Upper lobe of left lung (tissue), 6 donors: Measurements from ENCODE around the gene PTEN. TPM values are rescaled to one million over a fixed set of nuclear protein-coding genes. Genes with fewer than 3 reads are reported as not detected.

Source experiments
- ATAC-seq, 2 donors: fragments of 200-7000 bp; cut with Tn5 transposase; one replicate each; pipeline ENCODE4 v1.9.1; 2022; ENCODE audit warnings: mild to moderate bottlenecking in 2 of 2, moderate library complexity in 2 of 2; ENCODE audit not compliant: low FRiP score in 2 of 2
- DNase-seq, 2 donors: peaks; one replicate each; pipeline ENCODE4 v3.0.0-alpha.2; 2019 to 2020
- H3K27ac ChIP-seq, 4 donors: fragments of 200-600 bp; sonication (generic); one replicate each; pipeline ENCODE4 v1.5.1; 2016 to 2019
- H3K27me3 ChIP-seq, 4 donors: fragments of 200-600 bp; sonication (generic); one replicate each; pipeline ENCODE4 v1.5.1; 2017 to 2019
- H3K36me3 ChIP-seq, 4 donors: fragments of 200-600 bp; sonication (generic); one replicate each; pipeline ENCODE4 v1.5.1; 2016 to 2019
- H3K4me1 ChIP-seq, 4 donors: fragments of 200-600 bp; sonication (generic); one replicate each; pipeline ENCODE4 v1.5.1; 2018 to 2019
- H3K4me3 ChIP-seq, 4 donors: fragments of 200-600 bp; sonication (generic); one replicate each; pipeline ENCODE4 v1.5.1; 2017 to 2019; ENCODE audit warnings: mild to moderate bottlenecking in 2 of 4, moderate library complexity in 1 of 4
- H3K9me3 ChIP-seq, 4 donors: fragments of 200-600 bp; sonication (generic); one replicate each; pipeline ENCODE4 v1.5.1; 2018 to 2019
- CTCF ChIP-seq, 6 experiments: fragments of 450-650 bp in 4 of 6; fragments of 200-600 bp in 2 of 6; sonication (generic) in 2 of 6; IDR thresholded peaks; one replicate each; pipeline ENCODE4 v1.5.1; 2016 to 2019; ENCODE audit warnings: antibody characterized with exemption in 6 of 6
- EP300 ChIP-seq, 4 donors: sonication (generic); formaldehyde crosslinking; IDR thresholded peaks; one replicate each; pipeline ENCODE4 v1.5.1; 2017; ENCODE audit warnings: antibody characterized with exemption in 4 of 4, control low read depth in 2 of 4
- POLR2A ChIP-seq, 4 donors: fragments of 450-650 bp; IDR thresholded peaks; one replicate each; pipeline ENCODE4 v1.5.1; 2016 to 2017; ENCODE audit warnings: antibody characterized with exemption in 4 of 4, mild to moderate bottlenecking in 2 of 4
- POLR2AphosphoS5 ChIP-seq, 2 donors: sonication (generic); formaldehyde crosslinking; IDR thresholded peaks; one replicate each; pipeline ENCODE4 v1.5.1; 2017; ENCODE audit warnings: antibody characterized with exemption in 2 of 2
- WGBS, 2 donors: methylation state at CpG; one replicate each; pipeline ENCODE4 v1.1.5; 2017 to 2018; 5-methylcytosine and 5-hydroxymethylcytosine counted together
- total RNA-seq, 6 donors: library from RNA; depleted of rRNA in 4 of 6; stranded (reverse); fragments of >200 nt in 4 of 6; gene quantifications; one replicate each; pipeline versions ENCODE4 v1.1.0 to v1.2.1, GENCODE V29; 2016 to 2021
- donor health status: DM: no; HTN: no; CAD: no; lungs with moderate emphysema.
- donor health status: DM: no; HTN: yes; CAD: no; lungs with severe emphysema.

The PTEN gene
- total RNA-seq, 6 donors from 2014 or later: 63.3 to 177 (median 99.0) TPM

GRCh38 chr10:87940210-87940609, 76.8 kb downstream of the PTEN start:
- Histone ChIP-seq H3K9me3 (no peaks in the 10 kb centered on the region), H3K27me3 (no peaks in the 10 kb centered on the region), H3K4me3 (no peak overlapping the region), H3K36me3 (peaks cover 0 to 10% (median 0%) of the 10 kb centered on the region in 4 donors), H3K4me1 (peaks cover 5 to 20% (median 11%) of the 10 kb centered on the region in 4 donors), H3K27ac (no peak overlapping the region)
- WGBS, 2 donors: 92 to 98% methylated on average over 6 of the region's 6 CpGs
- no peak for DNase-seq
- TF ChIP-seq POLR2AphosphoS5 (IDR thresholded peaks at IDR 0.05) (no peak), EP300 (IDR thresholded peaks at IDR 0.05) (no peak), POLR2A (IDR thresholded peaks at IDR 0.05) (no peak), CTCF (IDR thresholded peaks at IDR 0.05) (no peak)
- no peak for ATAC-seq

GRCh38 chr10:87942884-87943527, 79.6 kb downstream of the PTEN start:
- Histone ChIP-seq H3K4me1 (peaks cover 5 to 25% (median 8%) of the 10 kb centered on the region in 4 donors), H3K36me3 (peaks cover 0 to 16% (median 0%) of the 10 kb centered on the region in 4 donors), H3K4me3 (no peak overlapping the region), H3K27me3 (no peaks in the 10 kb centered on the region), H3K27ac (no peak overlapping the region), H3K9me3 (no peaks in the 10 kb centered on the region)
- DNase-seq (no peak), ATAC-seq (no peak)
- TF ChIP-seq POLR2AphosphoS5 (IDR thresholded peaks at IDR 0.05) (no peak), EP300 (IDR thresholded peaks at IDR 0.05) (no peak)
- WGBS, 2 donors: 86% methylated on average over 1 of the region's 1 CpG

- TF ChIP-seq POLR2AphosphoS5 (IDR thresholded peaks at IDR 0.05) (no peak), POLR2A (IDR thresholded peaks at IDR 0.05) (no peak), CTCF (IDR thresholded peaks at IDR 0.05) (no peak), EP300 (IDR thresholded peaks at IDR 0.05) (no peak)
- Histone ChIP-seq H3K4me3 (no peak overlapping the region), H3K27ac (no peak overlapping the region), H3K9me3 (no peaks in the 10 kb centered on the region), H3K36me3 (peaks cover 0 to 13% (median 0%) of the 10 kb centered on the region in 4 donors), H3K27me3 (no peaks in the 10 kb centered on the region), H3K4me1 (peaks cover 0 to 16% (median 7%) of the 10 kb centered on the region in 4 donors)
- 69 to 74% methylated on average over 6 of the region's 6 CpGs for WGBS, 2 donors
- DNase-seq (no peak), ATAC-seq (no peak)
Measured at GRCh38 chr10:87945984-87946383, 82.6 kb downstream of the PTEN start.

GRCh38 chr10:87952612-87953011, 89.2 kb downstream of the PTEN start:
- no peak for TF ChIP-seq CTCF (IDR thresholded peaks at IDR 0.05)
- H3K9me3 ChIP-seq: no peaks in the 10 kb centered on the region
- no peak overlapping the region for H3K27ac ChIP-seq
- H3K36me3 ChIP-seq: peaks cover 0 to 24% (median 6%) of the 10 kb centered on the region in 4 donors
- ATAC-seq (no peak), DNase-seq (no peak)
- H3K4me1 ChIP-seq: no peaks in the 10 kb centered on the region
- WGBS, 2 donors: 48 to 50% methylated on average over 2 of the region's 2 CpGs
- H3K4me3 ChIP-seq: no peak overlapping the region
- H3K27me3 ChIP-seq: no peaks in the 10 kb centered on the region

- ATAC-seq (no peak), DNase-seq (no peak)
Measured at GRCh38 chr10:87956055-87956454, 92.6 kb downstream of the PTEN start.

More at GRCh38 chr10:87956055-87956454, 92.6 kb downstream of the PTEN start:
- no peaks in the 10 kb centered on the region for H3K27me3 ChIP-seq
- peaks cover 0 to 2% (median 1%) of the 10 kb centered on the region in 4 donors for H3K4me1 ChIP-seq
- no peak overlapping the region for H3K4me3 ChIP-seq
- H3K27ac ChIP-seq: no peak overlapping the region
- peaks cover 0 to 51% (median 13%) of the 10 kb centered on the region in 4 donors for H3K36me3 ChIP-seq
- no peaks in the 10 kb centered on the region for H3K9me3 ChIP-seq
- no peak for TF ChIP-seq CTCF (IDR thresholded peaks at IDR 0.05)
- no peak for TF ChIP-seq POLR2A (IDR thresholded peaks at IDR 0.05)
- TF ChIP-seq POLR2AphosphoS5 (IDR thresholded peaks at IDR 0.05): no peak
- TF ChIP-seq EP300 (IDR thresholded peaks at IDR 0.05): no peak
